ENCODE measurements around the gene BCL10.
A peak's percentile ranks its signal among the peaks of the same experiment; 100 is the strongest.

The BCL10 gene

GRCh38 chr1:85316321-85316720, 39.9 kb upstream of the BCL10 start:
- Histone ChIP-seq H3K4me1 (ENCODE audit: control insufficient read depth, insufficient read depth, low read length, poor library complexity, severe bottlenecking) (peaks cover 60% of the 10 kb centered on the region), H3K4me3 (ENCODE audit: extremely low read depth, insufficient read depth, low read length, poor library complexity, severe bottlenecking) (no peak overlapping the region), H3K9me3 (ENCODE audit: control insufficient read depth, low read length) (peaks cover 4% of the 10 kb centered on the region), H3K36me3 (ENCODE audit: control insufficient read depth, insufficient read depth, low read length) (peaks cover 42% of the 10 kb centered on the region), H3K27ac (ENCODE audit: low read depth, low read length, severe bottlenecking) (no peak overlapping the region)
- 100% methylated on average over 2 of the region's 2 CpGs for WGBS, 2 experiments (ENCODE audit: insufficient coverage in 2 of 2)

GRCh38 chr1:85315789-85316188, 39.4 kb upstream of the BCL10 start:
- no peak overlapping the region for H3K27ac ChIP-seq (ENCODE audit: low read depth, low read length, severe bottlenecking)
- H3K9me3 ChIP-seq (ENCODE audit: control insufficient read depth, low read length): peaks cover 4% of the 10 kb centered on the region
- H3K36me3 ChIP-seq (ENCODE audit: control insufficient read depth, insufficient read depth, low read length): peaks cover 42% of the 10 kb centered on the region
- peaks cover 57% of the 10 kb centered on the region for H3K4me1 ChIP-seq (ENCODE audit: control insufficient read depth, insufficient read depth, low read length, poor library complexity, severe bottlenecking)
- 87 to 100% methylated on average over 4 to 6 of the region's 8 CpGs for WGBS, 2 experiments (ENCODE audit: insufficient coverage in 2 of 2)
- H3K4me3 ChIP-seq (ENCODE audit: extremely low read depth, insufficient read depth, low read length, poor library complexity, severe bottlenecking): no peak overlapping the region

- H3K4me3 ChIP-seq (ENCODE audit: extremely low read depth, insufficient read depth, low read length, poor library complexity, severe bottlenecking): no peak overlapping the region
- H3K27ac ChIP-seq (ENCODE audit: low read depth, low read length, severe bottlenecking): peak overlapping the region; percentile 87
- peaks cover 48% of the 10 kb centered on the region for H3K4me1 ChIP-seq (ENCODE audit: control insufficient read depth, insufficient read depth, low read length, poor library complexity, severe bottlenecking)
- peaks cover 4% of the 10 kb centered on the region for H3K9me3 ChIP-seq (ENCODE audit: control insufficient read depth, low read length)
- H3K36me3 ChIP-seq (ENCODE audit: control insufficient read depth, insufficient read depth, low read length): peaks cover 39% of the 10 kb centered on the region
Observed at GRCh38 chr1:85314726-85315125, 38.3 kb upstream of the BCL10 start.

- peaks cover 51% of the 10 kb centered on the region for H3K4me1 ChIP-seq (ENCODE audit: control insufficient read depth, insufficient read depth, low read length, poor library complexity, severe bottlenecking)
- peaks cover 32% of the 10 kb centered on the region for H3K36me3 ChIP-seq (ENCODE audit: control insufficient read depth, insufficient read depth, low read length)
- H3K4me3 ChIP-seq (ENCODE audit: extremely low read depth, insufficient read depth, low read length, poor library complexity, severe bottlenecking): no peak overlapping the region
- peak overlapping the region; percentile 87 for H3K27ac ChIP-seq (ENCODE audit: low read depth, low read length, severe bottlenecking)
- 100% methylated on average over 1 of the region's 3 CpGs; no CpG with 5 or more reads in 1 of the 2 experiments for WGBS, 2 experiments (ENCODE audit: insufficient coverage in 2 of 2)
- peaks cover 4% of the 10 kb centered on the region for H3K9me3 ChIP-seq (ENCODE audit: control insufficient read depth, low read length)
Observed at GRCh38 chr1:85313888-85314696, 37.7 kb upstream of the BCL10 start.

- WGBS, 2 experiments (ENCODE audit: insufficient coverage in 2 of 2): 69 to 85% methylated on average over 2 of the region's 2 CpGs
- no peak overlapping the region for H3K4me3 ChIP-seq (ENCODE audit: extremely low read depth, insufficient read depth, low read length, poor library complexity, severe bottlenecking)
Observed at GRCh38 chr1:85311818-85312217, 35.4 kb upstream of the BCL10 start.

GRCh38 chr1:85308833-85309350, 32.5 kb upstream of the BCL10 start:
- Histone ChIP-seq H3K36me3 (ENCODE audit: control insufficient read depth, insufficient read depth, low read length) (peaks cover 11% of the 10 kb centered on the region), H3K27ac (ENCODE audit: low read depth, low read length, severe bottlenecking) (no peak overlapping the region), H3K4me1 (ENCODE audit: control insufficient read depth, insufficient read depth, low read length, poor library complexity, severe bottlenecking) (peaks cover 25% of the 10 kb centered on the region), H3K4me3 (ENCODE audit: extremely low read depth, insufficient read depth, low read length, poor library complexity, severe bottlenecking) (no peak overlapping the region), H3K9me3 (ENCODE audit: control insufficient read depth, low read length) (peaks cover 4% of the 10 kb centered on the region)
- 50 to 64% methylated on average over 1 of the region's 4 CpGs for WGBS, 2 experiments (ENCODE audit: insufficient coverage in 2 of 2)

More at GRCh38 chr1:85311818-85312217, 35.4 kb upstream of the BCL10 start:
- Histone ChIP-seq H3K9me3 (ENCODE audit: control insufficient read depth, low read length) (peaks cover 4% of the 10 kb centered on the region), H3K36me3 (ENCODE audit: control insufficient read depth, insufficient read depth, low read length) (peaks cover 19% of the 10 kb centered on the region), H3K4me1 (ENCODE audit: control insufficient read depth, insufficient read depth, low read length, poor library complexity, severe bottlenecking) (peaks cover 53% of the 10 kb centered on the region), H3K27ac (ENCODE audit: low read depth, low read length, severe bottlenecking) (no peak overlapping the region)

GRCh38 chr1:85307987-85308832, 31.8 kb upstream of the BCL10 start:
- Histone ChIP-seq H3K4me3 (ENCODE audit: extremely low read depth, insufficient read depth, low read length, poor library complexity, severe bottlenecking) (no peak overlapping the region), H3K9me3 (ENCODE audit: control insufficient read depth, low read length) (peaks cover 2% of the 10 kb centered on the region), H3K36me3 (ENCODE audit: control insufficient read depth, insufficient read depth, low read length) (peaks cover 5% of the 10 kb centered on the region), H3K4me1 (ENCODE audit: control insufficient read depth, insufficient read depth, low read length, poor library complexity, severe bottlenecking) (peaks cover 20% of the 10 kb centered on the region), H3K27ac (ENCODE audit: low read depth, low read length, severe bottlenecking) (no peak overlapping the region)
- WGBS, 2 experiments (ENCODE audit: insufficient coverage in 2 of 2): 24 to 26% methylated on average over 24 to 27 of the region's 27 CpGs

GRCh38 chr1:85306236-85306635, 29.8 kb upstream of the BCL10 start:
- H3K27ac ChIP-seq (ENCODE audit: low read depth, low read length, severe bottlenecking): no peak overlapping the region
- no peaks in the 10 kb centered on the region for H3K36me3 ChIP-seq (ENCODE audit: control insufficient read depth, insufficient read depth, low read length)
- peaks cover 14% of the 10 kb centered on the region for H3K4me1 ChIP-seq (ENCODE audit: control insufficient read depth, insufficient read depth, low read length, poor library complexity, severe bottlenecking)
- no peak overlapping the region for H3K4me3 ChIP-seq (ENCODE audit: extremely low read depth, insufficient read depth, low read length, poor library complexity, severe bottlenecking)
- 87 to 97% methylated on average over 4 of the region's 4 CpGs for WGBS, 2 experiments (ENCODE audit: insufficient coverage in 2 of 2)
- no peaks in the 10 kb centered on the region for H3K9me3 ChIP-seq (ENCODE audit: control insufficient read depth, low read length)

GRCh38 chr1:85303440-85304162, 27.2 kb upstream of the BCL10 start:
- H3K36me3 ChIP-seq (ENCODE audit: control insufficient read depth, insufficient read depth, low read length): no peaks in the 10 kb centered on the region
- H3K4me1 ChIP-seq (ENCODE audit: control insufficient read depth, insufficient read depth, low read length, poor library complexity, severe bottlenecking): peaks cover 4% of the 10 kb centered on the region
- no peak overlapping the region for H3K4me3 ChIP-seq (ENCODE audit: extremely low read depth, insufficient read depth, low read length, poor library complexity, severe bottlenecking)
- WGBS, 2 experiments (ENCODE audit: insufficient coverage in 2 of 2): 100% methylated on average over 3 of the region's 4 CpGs
- H3K9me3 ChIP-seq (ENCODE audit: control insufficient read depth, low read length): no peaks in the 10 kb centered on the region
- H3K27ac ChIP-seq (ENCODE audit: low read depth, low read length, severe bottlenecking): no peak overlapping the region

- Histone ChIP-seq H3K27ac (ENCODE audit: low read depth, low read length, severe bottlenecking) (no peak overlapping the region), H3K4me1 (ENCODE audit: control insufficient read depth, insufficient read depth, low read length, poor library complexity, severe bottlenecking) (peaks cover 21% of the 10 kb centered on the region), H3K4me3 (ENCODE audit: extremely low read depth, insufficient read depth, low read length, poor library complexity, severe bottlenecking) (no peak overlapping the region), H3K9me3 (ENCODE audit: control insufficient read depth, low read length) (no peaks in the 10 kb centered on the region), H3K36me3 (ENCODE audit: control insufficient read depth, insufficient read depth, low read length) (no peaks in the 10 kb centered on the region)
- WGBS, 2 experiments (ENCODE audit: insufficient coverage in 2 of 2): 91 to 94% methylated on average over 1 to 3 of the region's 3 CpGs
Observed at GRCh38 chr1:85300140-85300539, 23.7 kb upstream of the BCL10 start.

All from mesodermal cell (in vitro differentiated cells).